Stimulated activated CD8-positive, alpha-beta memory T cell treated with anti-CD3 and anti-CD28 coated beads, Interleukin-4, amount 100 ng/mL, for 4 hours (primary cell): Measurements from ENCODE around the gene HIF1AN.

ENCODE experiments used
- DNase-seq, 2 donors: peaks; one replicate each; pipeline ENCODE4 v3.0.0-alpha.2; 2020; ENCODE audit warnings: low read depth in 2 of 2, low spot score in 1 of 2

Gene HIF1AN

GRCh38 chr10:100520811-100521210, 14.9 kb upstream of the HIF1AN start:
- DNase-seq = no peak

GRCh38 chr10:100522107-100522801, 13.5 kb upstream of the HIF1AN start:
- no peak for DNase-seq

GRCh38 chr10:100522945-100523344, 12.8 kb upstream of the HIF1AN start:
- no peak for DNase-seq

GRCh38 chr10:100524206-100524605, 11.5 kb upstream of the HIF1AN start:
- DNase-seq = no peak

GRCh38 chr10:100524638-100525037, 11.1 kb upstream of the HIF1AN start:
- no peak for DNase-seq

- DNase-seq = no peak
Observed at GRCh38 chr10:100528123-100528886, 7.4 kb upstream of the HIF1AN start.

GRCh38 chr10:100528921-100529474, 6.7 kb upstream of the HIF1AN start:
- DNase-seq = no peak

GRCh38 chr10:100529475-100530298, 6.1 kb upstream of the HIF1AN start, which contains the start of gene NDUFB8:
Gene NDUFB8 (minus strand): TSS chr10:100529871. CDS start chr10:100529851, 20 bp downstream.
- DNase-seq = peak; percentile 72 to 74

GRCh38 chr10:100531761-100532160, 4.0 kb upstream of the HIF1AN start:
- DNase-seq = no peak

GRCh38 chr10:100534726-100535125, 1.0 kb upstream of the HIF1AN start:
- DNase-seq = no peak

- DNase-seq = no peak
Observed at GRCh38 chr10:100535338-100535714, 417 bp upstream of the HIF1AN start.

- DNase-seq = no peak
Observed at GRCh38 chr10:100537475-100537874, 1.7 kb downstream of the HIF1AN start.

GRCh38 chr10:100544950-100545349, 9.2 kb downstream of the HIF1AN start:
- DNase-seq = no peak

- no peak for DNase-seq
Observed at GRCh38 chr10:100551196-100551595, 15.5 kb downstream of the HIF1AN start.

GRCh38 chr10:100551738-100552137, 16.0 kb downstream of the HIF1AN start:
- no peak for DNase-seq

- DNase-seq = no peak
Observed at GRCh38 chr10:100553929-100554328, 18.2 kb downstream of the HIF1AN start.

GRCh38 chr10:100554902-100555301, 19.2 kb downstream of the HIF1AN start:
- DNase-seq = no peak

GRCh38 chr10:100560248-100560647, 24.5 kb downstream of the HIF1AN start:
- no peak for DNase-seq

- no peak for DNase-seq
Observed at GRCh38 chr10:100561005-100561404, 25.3 kb downstream of the HIF1AN start.

GRCh38 chr10:100562008-100562672, 26.4 kb downstream of the HIF1AN start:
- peak; percentile 40 to 52 for DNase-seq
